IMR-90 (cell line): ENCODE results near the gene ADCY4. TPM values are rescaled to one million over a fixed set of nuclear protein-coding genes. Genes with fewer than 3 reads are reported as not detected.
"Not testable (repeated sequence)": the region's sequence is repeated elsewhere in the genome, so short reads cannot be mapped to it uniquely, and the experiment has no call there.

ENCODE experiments used
- ATAC-seq: fragments of 200-7000 bp; cut with Tn5 transposase; 2 replicates; pipeline ENCODE4 v1.9.1; 2020; ENCODE audit warnings: low read depth, mild to moderate bottlenecking, moderate library complexity
- BruUV-seq: library from RNA; stranded (reverse); fragments of 400-500 nt; replicated peaks from 2 replicates; lab custom pipeline; 2021; lab: Mats Ljungman, UMichigan
- CTCF ChIA-PET: fragments of 300-600 bp; formaldehyde crosslinking; extraction: SDS; loops from one replicate; lab custom pipeline; 2021; ENCODE audit warnings: antibody characterized with exemption; lab: Yijun Ruan, JAX
- POLR2A ChIA-PET: fragments of 300-600 bp; sonication (Branson Sonifier 250); formaldehyde crosslinking; loops from one replicate; lab custom pipeline; 2022; ENCODE audit warnings: antibody characterized with exemption; ENCODE audit not compliant: unreplicated experiment; lab: Charles Lee
- DNase-seq: peaks from one replicate; pipeline ENCODE4 v3.0.0; 2013
- H2AFZ ChIP-seq: replicated peaks from 2 replicates; pipeline ENCODE3; 2013; ENCODE audit warnings: low read length, mild to moderate bottlenecking; ENCODE audit not compliant: poor library complexity
- H2AK5ac ChIP-seq: 2 replicates; pipeline ENCODE4 v1.6.1; 2013; ENCODE audit warnings: low read depth, low read length, inconsistent platforms
- H2AK9ac ChIP-seq: replicated peaks from 2 replicates; pipeline ENCODE3; 2013; ENCODE audit warnings: mild to moderate bottlenecking, low read depth, low read length, moderate library complexity; ENCODE audit not compliant: poor library complexity
- H2BK120ac ChIP-seq: 2 replicates; pipeline ENCODE4 v1.6.1; 2013; ENCODE audit warnings: low read depth, low read length, inconsistent platforms
- H2BK15ac ChIP-seq: 3 replicates; pipeline ENCODE4 v1.6.1; 2013; ENCODE audit warnings: low read depth, low read length, inconsistent platforms
- H2BK20ac ChIP-seq: 2 replicates; pipeline ENCODE4 v1.6.1; 2013; ENCODE audit warnings: low read depth, mild to moderate bottlenecking, inconsistent platforms, low read length, moderate library complexity
- H2BK5ac ChIP-seq: 2 replicates; pipeline ENCODE4 v1.6.1; 2013; ENCODE audit warnings: mild to moderate bottlenecking, low read depth, low read length, inconsistent platforms; ENCODE audit not compliant: poor library complexity, severe bottlenecking
- H3K14ac ChIP-seq: replicated peaks from 2 replicates; pipeline ENCODE4 v1.6.1; 2013; ENCODE audit warnings: low read depth, low read length, inconsistent platforms
- H3K18ac ChIP-seq: 2 replicates; pipeline ENCODE4 v1.6.1; 2013; ENCODE audit warnings: low read depth, low read length, control low read depth
- H3K23ac ChIP-seq: 2 replicates; pipeline ENCODE4 v1.6.1; 2013; ENCODE audit warnings: low read depth, low read length, inconsistent platforms
- H3K27ac ChIP-seq: 2 replicates; pipeline ENCODE4 v1.5.1; 2013; ENCODE audit warnings: mild to moderate bottlenecking, control low read depth, low read length; ENCODE audit not compliant: insufficient read depth
- H3K27me3 ChIP-seq: 2 replicates; pipeline ENCODE4 v1.6.1; 2013; ENCODE audit warnings: low read length; ENCODE audit not compliant: control insufficient read depth, insufficient read depth
- H3K36me3 ChIP-seq: 2 replicates; pipeline ENCODE4 v1.6.1; 2013; ENCODE audit warnings: low read length, mixed read lengths; ENCODE audit not compliant: control insufficient read depth, insufficient read depth
- H3K4ac ChIP-seq: 2 replicates; pipeline ENCODE4 v1.6.1; 2013; ENCODE audit warnings: low read depth, low read length, inconsistent platforms
- H3K4me1 ChIP-seq: 2 replicates; pipeline ENCODE4 v1.6.1; 2013; ENCODE audit warnings: low read length, mixed read lengths; ENCODE audit not compliant: control insufficient read depth, insufficient read depth
- H3K4me2 ChIP-seq: 2 replicates; pipeline ENCODE4 v1.6.1; 2013; ENCODE audit warnings: low read depth, mild to moderate bottlenecking, control low read depth, low read length, moderate library complexity
- H3K4me3 ChIP-seq: 2 replicates; pipeline ENCODE4 v1.5.1; 2013; ENCODE audit warnings: low read depth, mild to moderate bottlenecking, control low read depth, low read length, moderate library complexity; ENCODE audit not compliant: insufficient read depth
- H3K56ac ChIP-seq: 2 replicates; pipeline ENCODE4 v1.6.1; 2013; ENCODE audit warnings: low read length, inconsistent platforms; ENCODE audit not compliant: insufficient read depth; ENCODE audit errors: extremely low read depth
- H3K79me1 ChIP-seq, 2 experiments: 2 replicates each; pipeline ENCODE4 v1.6.1; 2013; ENCODE audit warnings: low read length in 2 of 2, inconsistent platforms in 1 of 2, low read depth in 1 of 2
- H3K9ac ChIP-seq: 2 replicates; pipeline ENCODE4 v1.6.1; 2013; ENCODE audit warnings: low read depth, low read length, control low read depth
- H3K9me1 ChIP-seq: 2 replicates; pipeline ENCODE4 v1.6.1; 2013; ENCODE audit warnings: low read length, inconsistent platforms; ENCODE audit not compliant: insufficient read depth
- H3K9me3 ChIP-seq: 2 replicates; pipeline ENCODE4 v1.6.1; 2013; ENCODE audit warnings: low read length; ENCODE audit not compliant: control insufficient read depth, insufficient read depth
- H4K20me1 ChIP-seq: 2 replicates; pipeline ENCODE4 v1.6.1; 2013; ENCODE audit warnings: low read length, inconsistent platforms; ENCODE audit not compliant: insufficient read depth
- H4K5ac ChIP-seq: 2 replicates; pipeline ENCODE4 v1.6.1; 2013; ENCODE audit warnings: mild to moderate bottlenecking, low read depth, low read length, control low read depth
- H4K8ac ChIP-seq, 2 experiments: 2 replicates each; pipeline ENCODE4 v1.6.1; 2013; ENCODE audit warnings: low read depth in 2 of 2, low read length in 2 of 2, control low read depth in 1 of 2, inconsistent platforms in 1 of 2
- H4K91ac ChIP-seq: 2 replicates; pipeline ENCODE4 v1.6.1; 2013; ENCODE audit warnings: low read depth, low read length, inconsistent platforms; ENCODE audit not compliant: insufficient read depth
- RFX5 ChIP-seq: IDR thresholded peaks from 2 replicates; pipeline ENCODE4 v1.8.0; 2012; ENCODE audit warnings: low read depth, mild to moderate bottlenecking, low read length, moderate library complexity
- WGBS, 2 experiments: methylation state at CpG; one replicate each; pipeline versions ENCODE4 v1.1.5 to v1.1.7; 2013; ENCODE audit warnings: missing lambda C conversion rate in 2 of 2; ENCODE audit not compliant: insufficient read length in 1 of 2; ENCODE audit errors: extremely low coverage in 2 of 2; 5-methylcytosine and 5-hydroxymethylcytosine counted together
- dilution Hi-C: fragments of 300-500 bp; cut with HindIII; formaldehyde crosslinking; loops from one replicate; pipeline ENCODE4 v1.14.3; 2018; ENCODE audit warnings: low sequenced_read_pairs; ENCODE audit not compliant: unreplicated experiment
- in situ Hi-C: fragments of 300-500 bp; cut with MboI; formaldehyde crosslinking; loops from 3 replicates; pipeline ENCODE4 v1.14.3; 2019; ENCODE audit warnings: low sequenced_read_pairs, inconsistent platforms, mixed read lengths
- intact Hi-C: fragments of 100-400 bp; cut with micrococcal nuclease; formaldehyde crosslinking; loops from 2 replicates; pipeline ENCODE4 v1.10.0; 2022
- polyA plus RNA-seq, 3 experiments: library from polyadenylated mRNA; depleted of rRNA; stranded (reverse); fragments of >200 nt; gene quantifications; 2 replicates each; pipeline ENCODE4 v1.2.3, GENCODE V29; 2012; ENCODE audit warnings: low replicate concordance in 1 of 3
- total RNA-seq: library from RNA; depleted of rRNA; stranded (reverse); fragments of >200 nt; gene quantifications from 2 replicates; pipeline ENCODE4 v1.2.3, GENCODE V29; 2012

The ADCY4 gene
- total and polyA plus RNA-seq, 2 of the 4 experiments (the other 2 are of a cell fraction), result not detected

DNA sequence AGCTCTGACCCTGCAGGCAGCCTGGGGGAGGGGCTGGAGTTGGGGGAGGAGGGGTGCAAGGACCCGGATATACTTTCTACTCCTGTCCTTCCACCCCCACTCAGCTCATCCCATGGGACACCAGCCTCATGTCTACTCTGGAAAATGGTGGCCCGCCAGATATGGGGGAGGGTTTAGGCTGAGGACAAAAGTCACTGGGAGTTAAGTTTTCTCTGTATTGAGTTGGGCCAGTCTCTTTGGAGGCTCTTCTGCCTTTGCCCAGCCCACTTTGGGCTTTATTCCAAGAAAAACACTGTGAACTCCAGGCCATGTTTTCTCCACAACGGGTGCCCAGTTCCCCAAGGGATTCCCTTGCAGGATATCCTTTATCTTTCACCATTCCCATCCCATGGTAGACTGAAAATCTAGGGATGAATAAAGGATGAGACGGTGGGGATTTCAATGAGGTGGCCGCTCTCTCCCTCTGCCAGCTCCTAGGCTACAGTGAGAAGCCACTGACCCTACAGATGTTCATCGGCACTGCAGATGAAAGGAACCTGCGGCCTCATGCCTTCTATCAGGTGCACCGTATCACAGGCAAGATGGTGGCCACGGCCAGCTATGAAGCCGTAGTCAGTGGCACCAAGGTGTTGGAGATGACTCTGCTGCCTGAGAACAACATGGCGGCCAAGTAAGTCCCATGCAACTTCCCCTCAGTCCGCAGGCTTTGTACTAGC is 38.0 kb upstream of the ADCY4 start (continued):
- TF ChIP-seq RFX5, result no peak

DNA sequence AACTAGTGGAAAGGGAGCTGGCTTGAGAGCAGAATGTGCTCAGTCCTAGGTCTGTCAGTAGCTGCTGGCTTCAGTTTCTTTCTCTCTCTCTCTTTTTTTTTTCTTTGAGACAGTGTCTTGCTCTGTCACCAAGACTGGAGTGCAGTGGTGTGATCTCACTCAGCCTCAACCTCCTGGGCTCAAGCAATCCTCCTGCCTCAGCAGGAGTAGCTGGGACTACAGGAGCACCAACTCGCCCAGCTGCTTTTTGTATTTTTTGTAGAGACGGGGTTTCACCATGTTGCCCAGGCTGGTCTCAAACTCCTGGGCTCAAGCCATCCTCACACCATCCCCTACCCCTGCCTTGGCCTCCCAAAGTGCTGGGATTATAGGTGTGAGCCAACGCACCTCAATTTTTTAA is 36.7 kb upstream of the ADCY4 start:
- in situ Hi-C loops, BruUV-seq, H3K4me2 ChIP-seq, H4K20me1 ChIP-seq, H3K18ac ChIP-seq, H3K56ac ChIP-seq, H3K9ac ChIP-seq, dilution Hi-C loops, H4K5ac ChIP-seq, H3K27ac ChIP-seq, H3K14ac ChIP-seq, H2BK5ac ChIP-seq, H3K27me3 ChIP-seq, H3K4me3 ChIP-seq, intact Hi-C loops, H3K9me3 ChIP-seq, H2BK15ac ChIP-seq, H4K91ac ChIP-seq, H2BK120ac ChIP-seq, H3K4ac ChIP-seq, H2AK5ac ChIP-seq, H2AFZ ChIP-seq, H2AK9ac ChIP-seq, H3K4me1 ChIP-seq, H2BK20ac ChIP-seq, DNase-seq, H3K23ac ChIP-seq, H4K8ac ChIP-seq, ATAC-seq, H3K9me1 ChIP-seq: not testable (repeated sequence)
- CTCF ChIA-PET, result interaction anchor here (1.1 to 1.3 kb wide), 2 partner anchors 47 to 65 kb away, joined by 3 to 4 read pairs; no protein-coding TSS in a partner anchor
- H3K36me3 ChIP-seq, result peaks cover 58% of the 10 kb centered on the region
- WGBS, 2 experiments, result no CpG with 5 or more reads among the region's 3 CpGs
- POLR2A ChIA-PET, result interaction anchor here (0.7 kb wide), 1 partner anchor 38 kb away, joined by 4 read pairs; no protein-coding TSS in a partner anchor
- peaks cover 6 to 28% of the 10 kb centered on the region in 2 experiments; a peak in 3 of 4 replicates for H3K79me1 ChIP-seq
